GM19023 (cell line): ENCODE data around the gene CEMIP.

Experiments
- ATAC-seq: cut with Tn5 transposase; IDR thresholded peaks from one replicate; pipeline ENCODE4 v1.9.1; 2021; ENCODE audit warnings: mild to moderate bottlenecking, moderate library complexity; ENCODE audit not compliant: unreplicated experiment

CEMIP gene

GRCh38 chr15:80971143-80971542, 192.0 kb downstream of the CEMIP start:
- no peak for ATAC-seq

GRCh38 chr15:80972276-80972675, 193.1 kb downstream of the CEMIP start:
- ATAC-seq: no peak

- ATAC-seq: no peak
These were observed 195.7 kb downstream of the CEMIP start for GRCh38 chr15:80974914-80975313.

GRCh38 chr15:80976851-80977250, 197.7 kb downstream of the CEMIP start:
- no peak for ATAC-seq

GRCh38 chr15:80977627-80978036, 198.5 kb downstream of the CEMIP start:
- no peak for ATAC-seq

- no peak for ATAC-seq
These were observed 199.6 kb downstream of the CEMIP start for GRCh38 chr15:80978685-80979329.

GRCh38 chr15:80979538-80980200, 200.5 kb downstream of the CEMIP start:
- ATAC-seq: no peak

GRCh38 chr15:80982205-80982604, 203.0 kb downstream of the CEMIP start:
- no peak for ATAC-seq

GRCh38 chr15:80982839-80983238, 203.7 kb downstream of the CEMIP start:
- no peak for ATAC-seq

GRCh38 chr15:80984856-80985255, 205.7 kb downstream of the CEMIP start:
- ATAC-seq: no peak

- ATAC-seq: no peak
These were observed 206.8 kb downstream of the CEMIP start for GRCh38 chr15:80985981-80986380.

- no peak for ATAC-seq
These were observed 207.3 kb downstream of the CEMIP start for GRCh38 chr15:80986487-80986886.

GRCh38 chr15:80988148-80988796, 209.1 kb downstream of the CEMIP start:
- ATAC-seq: no peak

- ATAC-seq: peak; percentile 7
These were observed 209.9 kb downstream of the CEMIP start for GRCh38 chr15:80989081-80989517.

GRCh38 chr15:80989518-80990478, 210.6 kb downstream of the CEMIP start, which contains the start of gene MESD:
MESD (minus strand) TSS chr15:80989819; CDS start chr15:80989791, 28 bp downstream.
- ATAC-seq: peak; percentile 96

GRCh38 chr15:80990955-80991354, 211.8 kb downstream of the CEMIP start:
- ATAC-seq: no peak

- ATAC-seq: no peak
These were observed 212.3 kb downstream of the CEMIP start for GRCh38 chr15:80991421-80991820.

GRCh38 chr15:80992006-80992405, 212.8 kb downstream of the CEMIP start:
- ATAC-seq: no peak

GRCh38 chr15:80992441-80992840, 213.3 kb downstream of the CEMIP start:
- no peak for ATAC-seq

- ATAC-seq: no peak
These were observed 217.1 kb downstream of the CEMIP start for GRCh38 chr15:80996247-80996646.

- ATAC-seq: no peak
These were observed 218.5 kb downstream of the CEMIP start for GRCh38 chr15:80997692-80998091.
